Measurements from ENCODE around the gene NUP42. TPM values are rescaled to one million over a fixed set of nuclear protein-coding genes. Genes with fewer than 3 reads are reported as not detected.

Gene NUP42
- total and polyA plus RNA-seq, 9 of the 15 experiments (the other 6 are each of a cell fraction or from before 2014, with no cell fraction given) = 41.8 to 86.4 (median 71.2) TPM

DNA sequence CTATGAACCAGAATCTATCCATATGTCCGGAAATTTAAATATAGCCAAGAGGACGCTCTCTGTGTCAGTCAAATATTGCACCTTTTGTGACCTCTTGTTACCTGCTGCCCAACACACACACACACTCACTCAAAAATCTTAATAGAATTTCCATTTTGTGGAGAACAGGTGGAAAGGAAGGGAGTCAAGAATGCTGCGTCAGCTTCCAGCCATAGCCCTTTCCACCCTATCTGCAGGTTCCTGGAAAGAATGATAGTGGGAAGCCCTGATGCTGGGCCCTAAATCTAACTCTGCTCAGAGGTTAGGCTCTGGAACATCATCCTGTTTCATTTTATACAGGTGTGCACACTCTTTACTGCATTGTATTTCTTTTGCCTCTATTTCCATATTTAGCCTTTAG, 55.2 kb downstream of the NUP42 start (continued):
- TF ChIP-seq MYC (IDR thresholded peaks at IDR 0.05; ENCODE audit: low read depth, low read length) (no peak), MYC (CRISPR knock-in tag; IDR thresholded peaks at IDR 0.05; ENCODE audit: borderline replicate concordance, low read depth) (no peak), CCNT2 (IDR thresholded peaks at IDR 0.05; ENCODE audit: borderline replicate concordance, extremely low read depth, insufficient read length, low read depth, low read length) (no peak), ZNF316 (IDR thresholded peaks at IDR 0.05) (peak; percentile 93), NONO (IDR thresholded peaks at IDR 0.05; ENCODE audit: low read depth in 2 of 2, low read length in 1 of 2) (no peak), HIVEP1 (CRISPR knock-in tag; IDR thresholded peaks at IDR 0.05) (no peak)

DNA sequence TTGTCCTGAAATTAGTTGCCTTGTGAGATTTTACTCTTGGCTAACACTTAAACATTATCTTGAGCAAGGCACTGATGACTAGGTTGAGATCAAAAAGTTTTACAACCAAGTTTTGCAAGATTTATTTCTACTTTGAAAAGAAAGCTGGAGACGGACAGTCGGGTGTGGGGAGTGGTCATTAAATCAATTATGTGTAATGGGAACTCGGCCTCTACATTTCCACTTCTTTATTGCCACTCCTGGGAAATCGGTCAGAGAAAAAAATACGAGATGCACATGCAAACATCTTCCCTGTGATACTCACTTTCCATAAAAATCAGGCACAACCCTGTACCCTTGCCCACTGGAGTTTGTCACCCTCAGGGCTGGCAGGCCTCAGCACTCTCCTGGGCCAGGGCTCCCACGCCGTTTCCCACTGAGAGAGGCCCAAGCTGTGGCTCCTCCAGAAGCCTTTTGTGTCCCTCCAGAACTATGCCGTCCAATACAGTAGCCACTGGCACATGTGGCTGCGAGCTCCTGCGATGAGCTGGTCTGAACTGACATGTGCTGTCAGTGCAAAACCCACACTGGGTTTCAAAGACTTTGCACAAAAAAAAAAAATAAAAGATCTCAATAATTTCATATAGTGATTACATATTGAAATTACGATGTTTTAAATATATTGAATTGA, 57.3 kb downstream of the NUP42 start:
- ATAC-seq (no peak), FAIRE-seq (no peak), DNase-seq (ENCODE audit: extremely low read depth in 1 of 4, low spot score in 3 of 4) (no peak)
- H3K4me3 ChIP-seq = no peak overlapping the region
- no peaks in the 10 kb centered on the region for H4K20me1 ChIP-seq (replicated peaks; ENCODE audit: control insufficient read depth, insufficient read depth, low read length)
- in situ Hi-C loops (cut with MboI) = no loop called here
- ChIA-PET POLR2A (no interaction called here), CTCF (ENCODE audit: low intra/inter-chr PET ratio) (no interaction called here)
- peaks cover 3 to 14% of the 10 kb centered on the region in 2 experiments; a peak in 4 of 5 replicates for H3K4me1 ChIP-seq (replicated peaks in 1 of 2; ENCODE audit: control insufficient read depth in 2 of 2, insufficient read depth in 2 of 2, low read length in 2 of 2)
- no peaks in the 10 kb centered on the region for H3K79me2 ChIP-seq (ENCODE audit: control insufficient read depth, insufficient read depth, low read length)
- no peaks in the 10 kb centered on the region for H3K9me3 ChIP-seq (replicated peaks; ENCODE audit: control insufficient read depth, insufficient read depth, low read depth, low read length)
- peak overlapping the region in 1 of 2 experiments; percentile 29; a peak in 1 of 4 replicates for H3K9ac ChIP-seq (ENCODE audit: insufficient read depth in 1 of 2, low read depth in 2 of 2, low read length in 2 of 2)
- H3K9me1 ChIP-seq (ENCODE audit: control insufficient read depth, insufficient read depth, low read length) = no peaks in the 10 kb centered on the region
- no peaks in the 10 kb centered on the region for H3K36me3 ChIP-seq (ENCODE audit: control insufficient read depth, insufficient read depth, low read length)
- H2AFZ ChIP-seq (ENCODE audit: low read depth, low read length) = peak overlapping the region; percentile 42
- TF ChIP-seq, protein P1, sequence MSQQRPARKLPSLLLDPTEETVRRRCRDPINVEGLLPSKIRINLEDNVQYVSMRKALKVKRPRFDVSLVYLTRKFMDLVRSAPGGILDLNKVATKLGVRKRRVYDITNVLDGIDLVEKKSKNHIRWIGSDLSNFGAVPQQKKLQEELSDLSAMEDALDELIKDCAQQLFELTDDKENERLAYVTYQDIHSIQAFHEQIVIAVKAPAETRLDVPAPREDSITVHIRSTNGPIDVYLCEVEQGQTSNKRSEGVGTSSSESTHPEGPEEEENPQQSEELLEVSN (IDR thresholded peaks at IDR 0.05; ENCODE audit: borderline replicate concordance in 1 of 2, extremely low read depth in 1 of 2, insufficient read depth in 1 of 2, insufficient read length in 1 of 2, low read depth in 1 of 2, low read length in 1 of 2, poor library complexity in 1 of 2, severe bottlenecking in 1 of 2) = peak in 1 of 2 experiments; percentile 10
- TF ChIP-seq CBX5 (IDR thresholded peaks at IDR 0.05; ENCODE audit: borderline replicate concordance, low read depth) = no peak
- H3K4me2 ChIP-seq (ENCODE audit: insufficient read depth, low read length) = no peak overlapping the region
- 57% methylated on average over 11 of the region's 11 CpGs for WGBS (ENCODE audit: insufficient coverage, low coverage, missing lambda C conversion rate)
- BruUV-seq (replicated peaks) = no TSS peak
- no peak overlapping the region for H3K27ac ChIP-seq (ENCODE audit: extremely low read depth, low read depth, low read length)
- intact Hi-C loops (cut with micrococcal nuclease) = no loop called here
- H3K27me3 ChIP-seq (ENCODE audit: control insufficient read depth in 2 of 2, insufficient read depth in 2 of 2, low read length in 2 of 2) = no peaks in the 10 kb centered on the region
